Inflammatory macrophage treated with lipopolysaccharide for 1 hour (primary cell): ENCODE data around the gene RALGAPA2.
A peak's percentile ranks its signal among the peaks of the same experiment; 100 is the strongest.

Source experiments
- DNase-seq, 2 donors: peaks; one replicate each; pipeline ENCODE4 v3.0.0-alpha.2; 2020 to 2022

Gene RALGAPA2

GRCh38 chr20:20395087-20395486 lies 317.4 kb downstream of the RALGAPA2 start:
- DNase-seq: no peak

GRCh38 chr20:20393207-20394120 lies 319.0 kb downstream of the RALGAPA2 start:
- peak; percentile 76 to 83 for DNase-seq

DNA sequence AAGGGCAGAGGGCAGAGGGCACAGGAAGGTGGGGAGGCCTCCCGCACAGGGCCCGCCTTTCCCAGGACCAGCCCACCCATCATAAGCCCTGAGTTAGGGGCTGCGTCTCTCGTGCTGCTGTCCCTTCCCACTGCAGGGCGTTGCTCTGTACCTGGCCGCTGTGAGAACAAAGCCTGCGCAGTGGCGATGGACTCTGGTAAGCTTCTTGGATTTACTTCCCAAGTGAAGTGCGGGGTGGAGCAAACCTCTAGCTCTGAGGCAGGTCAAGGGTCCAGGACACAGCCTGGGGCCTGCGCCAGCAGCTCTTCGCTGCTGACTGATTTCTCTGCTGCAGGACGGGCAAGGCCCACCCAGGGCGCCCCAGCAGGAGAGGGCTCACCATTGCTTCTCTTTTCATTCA lies 320.7 kb downstream of the RALGAPA2 start:
- DNase-seq: no peak

DNA sequence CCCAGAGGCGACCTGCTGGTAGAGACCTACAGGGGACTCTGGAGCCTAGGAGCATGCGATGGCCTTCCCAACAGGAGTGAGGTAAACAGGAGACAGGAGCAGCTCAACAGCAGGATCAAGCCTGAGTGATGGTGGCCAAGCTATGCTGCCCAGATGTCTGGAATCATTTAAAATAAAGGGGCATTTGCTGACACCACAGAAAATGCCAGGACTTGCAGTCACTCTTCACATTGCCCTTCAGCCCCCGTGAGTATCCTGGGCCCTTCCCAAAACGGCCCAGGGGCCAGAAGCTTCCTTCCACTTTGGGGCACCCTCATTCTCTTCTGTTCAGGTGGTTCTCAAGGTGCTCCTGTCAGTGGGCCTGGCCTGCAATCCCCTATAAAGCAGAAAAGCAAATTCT lies 321.3 kb downstream of the RALGAPA2 start:
- DNase-seq: no peak

DNA sequence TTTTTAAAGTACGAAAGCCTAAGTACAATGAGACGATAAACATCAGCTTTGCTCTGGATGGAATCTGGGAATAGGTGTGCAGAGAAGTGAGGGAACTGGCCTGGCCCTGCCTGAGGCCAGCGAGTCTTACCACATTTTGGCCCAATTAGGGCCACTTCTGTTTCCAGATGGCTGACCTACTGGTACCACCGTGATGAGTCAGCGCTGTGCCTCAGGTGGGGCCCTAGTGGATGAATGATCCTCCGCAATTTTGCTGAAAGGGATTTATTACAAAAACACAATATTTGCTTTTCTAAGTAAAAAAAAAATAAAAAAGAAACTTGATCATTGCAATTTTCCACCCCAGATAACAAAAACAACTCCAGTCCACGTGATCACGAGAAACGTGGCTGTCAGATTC lies 322.1 kb downstream of the RALGAPA2 start:
- no peak for DNase-seq

DNA sequence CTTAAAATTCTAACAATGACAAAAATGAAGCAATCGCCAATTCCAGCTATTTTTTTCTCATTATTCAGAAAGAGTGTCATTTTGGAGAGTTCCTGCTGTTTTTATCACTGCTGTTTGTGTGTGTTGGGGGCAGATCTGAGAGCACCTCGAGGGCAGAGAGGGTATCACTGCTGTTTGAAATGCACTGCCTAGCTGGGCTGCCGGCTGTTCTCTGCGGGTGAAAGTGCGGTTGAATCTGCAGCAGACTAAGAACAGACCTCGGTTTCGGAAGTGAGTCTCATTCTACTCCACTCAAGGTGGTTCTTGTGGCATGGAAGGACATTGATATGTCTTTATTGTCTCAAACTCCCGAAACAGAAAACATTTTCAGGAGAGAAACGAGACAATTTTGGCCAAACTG lies 326.3 kb downstream of the RALGAPA2 start:
- DNase-seq: no peak

GRCh38 chr20:20375862-20376261 lies 336.6 kb downstream of the RALGAPA2 start:
- DNase-seq: no peak

DNA sequence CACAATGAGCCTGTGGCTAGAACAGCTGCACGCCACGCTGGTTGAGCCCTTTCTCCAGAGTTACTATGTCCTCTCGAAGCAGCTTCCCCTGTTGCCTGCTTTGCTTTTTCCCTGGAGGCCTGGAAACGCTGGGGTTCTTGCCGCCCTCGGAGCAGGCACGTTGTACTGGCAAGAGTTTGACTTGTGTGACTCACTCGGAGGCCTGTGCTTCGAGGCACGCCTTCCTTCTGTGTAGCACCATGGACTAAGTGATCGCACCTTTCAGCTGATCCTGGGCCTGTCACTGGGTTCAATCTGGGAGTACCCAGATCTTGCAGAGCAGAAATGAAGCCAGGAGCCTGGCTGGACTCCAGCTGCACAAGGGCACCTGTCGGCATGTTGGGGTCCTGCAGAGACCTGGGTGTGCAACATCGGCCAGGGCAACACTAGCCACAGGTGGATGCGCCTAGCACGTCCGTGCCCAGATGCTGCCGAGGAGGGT lies 339.3 kb downstream of the RALGAPA2 start:
- no peak for DNase-seq

DNA sequence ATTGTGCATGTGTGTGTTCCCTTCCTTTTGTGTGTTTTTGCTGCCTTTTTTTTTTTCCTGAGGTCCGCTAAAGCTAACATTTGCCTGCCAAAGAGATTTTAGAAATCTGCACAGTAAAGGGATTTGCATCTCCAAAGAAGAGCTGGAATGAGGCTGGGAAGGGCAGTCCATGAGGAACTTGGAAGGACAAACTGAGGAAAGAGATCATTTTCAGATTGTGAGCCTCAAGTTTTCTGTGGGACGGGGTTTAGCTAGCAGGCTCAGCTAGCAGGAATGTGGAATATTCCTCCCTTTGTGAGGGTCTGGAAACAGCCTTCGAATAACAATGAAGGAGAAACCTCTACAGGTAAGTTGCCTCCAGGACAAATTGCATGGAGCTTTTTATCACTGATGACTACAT lies 340.8 kb downstream of the RALGAPA2 start:
- DNase-seq: no peak

- DNase-seq: no peak
These were observed 341.4 kb downstream of the RALGAPA2 start for GRCh38 chr20:20371083-20371482.

GRCh38 chr20:20370094-20370575 lies 342.3 kb downstream of the RALGAPA2 start:
- no peak for DNase-seq

DNA sequence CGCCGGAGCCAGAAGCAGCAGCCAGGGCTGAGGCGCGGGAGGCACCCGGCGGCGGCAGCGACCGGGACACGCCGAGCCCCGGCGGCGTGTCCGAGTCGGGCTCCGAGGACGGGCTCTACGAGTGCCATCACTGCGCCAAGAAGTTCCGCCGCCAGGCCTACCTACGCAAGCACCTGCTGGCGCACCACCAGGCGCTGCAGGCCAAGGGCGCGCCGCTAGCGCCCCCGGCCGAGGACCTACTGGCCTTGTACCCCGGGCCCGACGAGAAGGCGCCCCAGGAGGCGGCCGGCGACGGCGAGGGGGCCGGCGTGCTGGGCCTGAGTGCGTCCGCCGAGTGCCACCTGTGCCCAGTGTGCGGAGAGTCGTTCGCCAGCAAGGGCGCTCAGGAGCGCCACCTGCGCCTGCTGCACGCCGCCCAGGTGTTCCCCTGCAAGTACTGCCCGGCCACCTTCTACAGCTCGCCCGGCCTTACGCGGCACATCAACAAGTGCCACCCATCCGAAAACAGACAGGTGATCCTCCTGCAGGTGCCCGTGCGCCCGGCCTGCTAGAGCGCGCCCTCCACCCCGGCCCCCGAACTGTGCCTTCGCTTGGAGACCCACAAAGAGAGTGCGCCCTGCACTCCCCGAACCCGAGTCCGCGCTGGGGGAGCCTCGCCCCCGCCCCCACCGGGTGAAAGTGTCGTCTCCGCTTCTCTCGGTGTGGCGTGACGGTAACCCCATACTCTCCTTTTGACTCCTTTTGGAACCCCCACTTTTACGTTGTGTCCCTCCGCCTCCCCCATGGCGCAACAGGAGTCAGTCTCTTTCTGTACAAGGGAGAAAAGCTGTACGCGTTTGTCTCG lies 343.0 kb downstream of the RALGAPA2 start:
- no peak for DNase-seq

GRCh38 chr20:20368418-20369249 lies 343.8 kb downstream of the RALGAPA2 start:
- DNase-seq: no peak

GRCh38 chr20:20367575-20368417 lies 344.6 kb downstream of the RALGAPA2 start, which contains the start of gene INSM1:
TSS of gene INSM1 (plus strand) at chr20:20368104. CDS start at chr20:20368268, 164 bp downstream.
- no peak for DNase-seq

DNA sequence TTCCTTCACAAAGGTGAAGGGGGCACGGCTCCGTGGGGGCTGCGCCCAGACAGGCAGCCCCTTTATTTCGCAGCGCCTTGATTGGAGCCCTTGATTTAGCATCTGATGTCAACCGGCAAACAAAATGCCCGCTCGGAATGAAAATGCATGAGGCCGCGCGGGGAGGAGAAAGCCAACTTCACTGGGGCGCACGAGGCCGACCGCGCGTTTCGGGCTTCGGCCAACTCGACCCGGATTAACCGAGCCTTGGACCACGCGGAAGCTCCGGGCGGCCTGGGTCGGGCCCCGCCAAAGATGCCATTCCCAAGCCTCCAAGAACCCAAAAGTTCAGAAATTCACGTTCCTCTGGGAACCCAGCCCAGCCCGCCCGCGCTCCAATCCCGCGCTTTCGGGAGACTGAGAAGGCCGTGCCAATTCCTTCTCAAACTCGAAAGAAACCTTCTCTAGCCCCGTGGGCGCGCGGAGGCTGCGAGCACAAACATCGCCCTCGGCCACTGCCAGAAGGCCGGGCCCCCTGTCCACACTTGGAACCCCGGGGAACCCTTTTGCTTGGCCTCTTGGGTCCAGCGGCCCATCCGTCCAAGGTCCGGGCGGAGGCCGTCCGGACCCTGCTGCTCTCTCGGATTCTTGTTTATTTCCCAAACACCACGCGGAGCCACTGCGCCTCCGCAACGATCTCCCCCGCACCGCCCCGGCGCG lies 345.4 kb downstream of the RALGAPA2 start:
- no peak for DNase-seq

DNA sequence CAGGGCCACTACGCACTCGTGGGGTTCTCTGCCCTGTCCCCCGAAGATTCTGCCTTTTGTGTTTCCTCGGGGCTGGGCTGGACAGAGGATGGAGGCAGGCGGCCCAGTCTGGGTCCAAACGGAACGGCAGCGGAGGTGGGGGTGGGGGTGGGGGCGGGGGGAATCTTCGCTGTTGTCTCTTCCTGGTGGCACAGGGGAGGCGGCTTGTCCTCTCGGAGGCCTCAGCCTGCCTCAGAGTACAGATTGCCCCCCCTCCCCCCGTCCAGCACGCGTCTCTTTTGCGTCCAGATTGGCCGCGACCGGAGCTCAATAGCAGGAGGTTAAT lies 345.9 kb downstream of the RALGAPA2 start:
- no peak for DNase-seq

DNA sequence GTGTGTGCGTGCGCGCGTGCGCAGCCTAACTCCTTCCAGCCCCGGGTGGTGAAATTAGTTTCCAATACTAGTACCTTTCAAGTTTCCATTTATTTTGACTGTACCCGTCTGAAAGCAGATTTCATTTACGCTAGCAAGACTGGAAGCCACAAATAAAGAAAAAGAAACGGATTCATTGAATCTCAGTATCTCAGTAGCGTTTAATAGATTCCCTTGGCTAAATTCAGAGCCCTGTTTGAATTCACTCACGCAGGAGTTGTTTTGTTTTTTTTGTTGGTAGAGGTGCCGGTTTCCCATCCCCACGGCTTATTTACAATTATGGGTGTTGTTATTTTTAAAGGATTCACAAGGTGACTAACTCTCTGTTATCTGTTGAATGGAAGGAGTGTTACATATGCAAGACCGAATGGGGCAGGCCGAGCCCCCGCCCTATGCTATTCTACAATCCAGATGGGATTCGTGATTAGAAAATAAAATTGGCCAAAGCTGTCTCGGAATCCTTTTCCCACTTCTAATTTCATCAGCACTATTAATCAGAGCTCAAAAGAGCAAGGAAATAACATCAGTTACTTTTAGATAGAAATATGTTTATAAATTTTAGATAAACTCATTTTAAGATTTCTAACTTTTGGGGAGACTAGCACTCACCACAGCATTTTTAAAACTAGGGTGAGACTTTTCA lies 346.8 kb downstream of the RALGAPA2 start:
- DNase-seq: no peak

GRCh38 chr20:20364593-20365479 lies 347.6 kb downstream of the RALGAPA2 start:
- DNase-seq: no peak
